NCI-H2227 treated with DMSO at 0.1 percent for 48 hours (cell line): Measurements from ENCODE around the gene GALNTL6.

Experiments
- DNase-seq: peaks from one replicate; lab custom pipeline; 2025; lab: John Stamatoyannopoulos, UW

Gene GALNTL6

GRCh38 chr4:173057901-173058300 lies 1244.7 kb downstream of the GALNTL6 start:
- no peak for DNase-seq

- DNase-seq = no peak
These were observed 1248.0 kb downstream of the GALNTL6 start for GRCh38 chr4:173061160-173061559.

GRCh38 chr4:173073939-173074500 lies 1260.8 kb downstream of the GALNTL6 start:
- peak; percentile 35 for DNase-seq

GRCh38 chr4:173074501-173074946 lies 1261.3 kb downstream of the GALNTL6 start:
- DNase-seq = peak; percentile 35

GRCh38 chr4:173076903-173077634 lies 1263.9 kb downstream of the GALNTL6 start:
- DNase-seq = no peak

- no peak for DNase-seq
These were observed 1274.9 kb downstream of the GALNTL6 start for GRCh38 chr4:173088144-173088543.
